ENCODE results near the gene CDK9. TPM values are rescaled to one million over a fixed set of nuclear protein-coding genes. Genes with fewer than 3 reads are reported as not detected.
"Not testable (repeated sequence)": the region's sequence is repeated elsewhere in the genome, so short reads cannot be mapped to it uniquely, and the experiment has no call there.

The CDK9 gene
- total RNA-seq, 1 donor from 2014 or later = 100 TPM

DNA sequence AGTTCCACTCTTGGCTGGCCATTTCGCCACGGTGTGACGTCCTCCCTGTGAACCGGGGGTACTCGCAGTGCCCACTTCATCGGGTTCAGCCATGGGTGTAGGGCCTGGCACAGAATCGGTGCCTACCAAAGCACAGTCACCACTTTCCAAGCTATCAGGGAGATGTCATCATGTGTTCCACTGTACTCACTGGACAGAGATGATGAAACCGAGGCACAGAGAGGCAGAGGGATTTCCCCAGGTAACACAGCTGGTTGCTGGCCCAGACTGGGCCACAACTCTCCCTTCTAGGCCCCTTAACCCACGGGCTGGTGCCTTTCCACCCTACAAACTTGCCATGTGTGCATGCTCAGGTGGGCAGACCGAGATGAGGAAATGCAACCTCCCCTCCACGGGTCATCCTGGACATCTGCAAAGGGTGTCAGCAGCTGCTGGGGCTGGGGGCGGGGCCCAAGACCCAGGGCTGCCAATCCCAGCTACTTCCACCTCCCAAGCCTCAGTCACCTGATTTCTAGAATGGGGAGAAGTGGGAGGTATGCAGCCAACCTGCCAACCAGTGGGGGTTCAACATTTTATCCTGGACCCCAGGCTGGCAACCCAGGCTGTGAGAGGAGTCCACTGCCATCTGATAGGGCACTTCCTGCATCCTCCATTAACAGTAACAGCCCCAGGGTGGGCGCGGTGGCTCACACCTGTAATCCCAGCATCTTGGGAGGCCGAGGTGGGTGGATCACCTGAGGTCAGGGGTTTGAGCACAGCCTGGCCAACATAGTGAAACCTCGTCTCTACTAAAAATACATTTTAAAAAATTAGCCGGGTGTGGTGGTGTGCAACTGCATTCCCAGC lies 6.5 kb upstream of the CDK9 start:
- H3K4me1 Mint-ChIP-seq (ENCODE audit: low read depth) = no peaks in the 10 kb centered on the region
- H3K36me3 Mint-ChIP-seq (ENCODE audit: insufficient read depth) = no peaks in the 10 kb centered on the region
- no peak overlapping the region for H3K27ac Mint-ChIP-seq
- DNase-seq (ENCODE audit: low spot score, unreplicated experiment) = no peak
- H3K9me3 Mint-ChIP-seq (ENCODE audit: low read depth) = no peaks in the 10 kb centered on the region
- no peak overlapping the region for H3K4me3 Mint-ChIP-seq (ENCODE audit: low read depth)
- TF ChIP-seq, protein P1, sequence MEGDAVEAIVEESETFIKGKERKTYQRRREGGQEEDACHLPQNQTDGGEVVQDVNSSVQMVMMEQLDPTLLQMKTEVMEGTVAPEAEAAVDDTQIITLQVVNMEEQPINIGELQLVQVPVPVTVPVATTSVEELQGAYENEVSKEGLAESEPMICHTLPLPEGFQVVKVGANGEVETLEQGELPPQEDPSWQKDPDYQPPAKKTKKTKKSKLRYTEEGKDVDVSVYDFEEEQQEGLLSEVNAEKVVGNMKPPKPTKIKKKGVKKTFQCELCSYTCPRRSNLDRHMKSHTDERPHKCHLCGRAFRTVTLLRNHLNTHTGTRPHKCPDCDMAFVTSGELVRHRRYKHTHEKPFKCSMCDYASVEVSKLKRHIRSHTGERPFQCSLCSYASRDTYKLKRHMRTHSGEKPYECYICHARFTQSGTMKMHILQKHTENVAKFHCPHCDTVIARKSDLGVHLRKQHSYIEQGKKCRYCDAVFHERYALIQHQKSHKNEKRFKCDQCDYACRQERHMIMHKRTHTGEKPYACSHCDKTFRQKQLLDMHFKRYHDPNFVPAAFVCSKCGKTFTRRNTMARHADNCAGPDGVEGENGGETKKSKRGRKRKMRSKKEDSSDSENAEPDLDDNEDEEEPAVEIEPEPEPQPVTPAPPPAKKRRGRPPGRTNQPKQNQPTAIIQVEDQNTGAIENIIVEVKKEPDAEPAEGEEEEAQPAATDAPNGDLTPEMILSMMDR (IDR thresholded peaks at IDR 0.05; ENCODE audit: unreplicated experiment) = no peak
- peaks cover 4% of the 10 kb centered on the region for H3K27me3 Mint-ChIP-seq

DNA sequence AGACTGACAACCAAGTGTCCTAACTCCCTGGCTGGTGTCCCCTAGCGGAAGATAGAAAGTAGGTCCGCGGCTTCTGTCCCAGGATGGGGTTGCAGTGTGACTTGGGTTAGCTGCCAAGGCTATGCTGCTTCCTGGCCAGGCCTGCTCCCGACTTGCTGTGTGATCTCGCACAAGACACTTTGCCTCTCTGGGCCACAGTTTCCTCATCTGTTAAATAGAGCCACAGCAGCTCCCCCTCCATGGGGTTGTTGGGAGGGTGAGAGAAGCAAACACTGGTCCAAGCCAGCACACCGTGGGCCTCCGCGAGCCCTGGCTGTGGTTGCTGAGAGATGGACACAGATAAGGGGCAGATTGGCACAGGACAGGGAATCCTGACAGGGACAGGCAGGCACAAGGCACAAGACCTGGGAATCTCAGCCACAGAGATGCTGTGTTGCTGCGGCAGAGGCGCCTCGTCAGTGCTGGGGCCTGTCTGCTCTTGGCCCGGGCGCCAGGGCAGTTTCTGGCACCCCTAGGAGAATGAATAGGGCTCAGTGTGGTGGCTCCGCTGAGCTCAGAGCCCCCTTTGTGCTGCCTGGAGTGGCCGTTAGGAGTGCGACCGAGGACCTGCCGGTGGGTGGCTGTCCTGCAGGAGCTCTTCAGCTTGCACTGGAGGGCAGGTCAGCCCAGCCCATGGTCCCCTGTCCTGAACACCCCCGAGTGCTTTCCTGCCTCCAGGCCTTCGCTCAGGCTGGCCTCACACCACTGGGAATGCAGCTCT lies 5.5 kb upstream of the CDK9 start:
- Mint-ChIP-seq H3K4me3 (ENCODE audit: low read depth) (no peak overlapping the region), H3K36me3 (ENCODE audit: insufficient read depth) (no peaks in the 10 kb centered on the region), H3K9me3 (ENCODE audit: low read depth) (no peaks in the 10 kb centered on the region), H3K27ac (no peak overlapping the region), H3K27me3 (peaks cover 3% of the 10 kb centered on the region), H3K4me1 (ENCODE audit: low read depth) (no peaks in the 10 kb centered on the region)
- DNase-seq (ENCODE audit: low spot score, unreplicated experiment) = no peak
- TF ChIP-seq, protein P1 (IDR thresholded peaks at IDR 0.05; ENCODE audit: unreplicated experiment) = no peak

DNA sequence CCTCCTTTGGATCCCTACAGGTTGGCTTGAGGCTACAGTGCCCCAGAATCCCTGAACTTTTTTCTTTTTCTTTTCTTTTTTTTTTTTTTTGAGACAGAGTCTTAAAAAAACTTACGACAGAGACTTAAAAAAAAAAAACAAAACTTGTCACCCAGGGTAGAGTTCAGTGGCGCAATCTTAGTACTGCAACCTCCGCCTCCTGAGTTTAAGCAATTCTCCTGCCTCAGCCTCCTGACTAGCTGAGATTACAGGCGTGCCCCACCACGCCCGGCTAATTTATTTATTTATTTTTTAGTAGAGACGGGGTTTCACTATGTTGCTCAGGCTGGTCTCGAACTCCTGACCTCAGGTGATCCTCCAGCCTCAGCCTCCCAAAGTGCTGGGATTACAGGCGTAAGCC lies 4.9 kb upstream of the CDK9 start:
- H3K4me3 Mint-ChIP-seq (ENCODE audit: low read depth); H3K27ac Mint-ChIP-seq; H3K36me3 Mint-ChIP-seq (ENCODE audit: insufficient read depth); H3K9me3 Mint-ChIP-seq (ENCODE audit: low read depth); H3K4me1 Mint-ChIP-seq (ENCODE audit: low read depth); DNase-seq (ENCODE audit: low spot score, unreplicated experiment); H3K27me3 Mint-ChIP-seq: not testable (repeated sequence)

DNA sequence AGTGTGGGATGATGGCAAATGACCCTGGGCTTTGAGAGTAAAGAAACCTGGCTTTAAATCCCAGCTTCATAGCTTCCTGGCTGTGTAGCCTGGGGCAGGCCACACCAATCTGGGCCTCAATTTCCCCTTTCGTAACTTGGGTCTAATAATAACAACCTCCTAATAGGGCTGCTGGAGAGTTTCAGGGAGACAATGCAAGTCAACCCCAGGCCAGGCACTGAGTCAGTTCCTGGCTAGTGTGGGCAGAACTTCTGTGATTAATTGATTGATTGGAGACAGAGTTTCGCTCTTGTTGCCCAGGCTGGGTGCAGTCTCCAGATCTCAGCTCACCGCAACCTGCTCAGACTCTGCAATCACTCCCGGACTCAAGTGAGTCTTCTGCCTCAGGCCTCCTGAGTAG lies 4.0 kb upstream of the CDK9 start:
- TF ChIP-seq, protein P1 (IDR thresholded peaks at IDR 0.05; ENCODE audit: unreplicated experiment) = no peak
- Mint-ChIP-seq H3K36me3 (ENCODE audit: insufficient read depth) (no peaks in the 10 kb centered on the region), H3K27me3 (peaks cover 3% of the 10 kb centered on the region), H3K9me3 (ENCODE audit: low read depth) (no peaks in the 10 kb centered on the region), H3K27ac (no peak overlapping the region), H3K4me3 (ENCODE audit: low read depth) (no peak overlapping the region), H3K4me1 (ENCODE audit: low read depth) (peaks cover 3% of the 10 kb centered on the region)
- DNase-seq (ENCODE audit: low spot score, unreplicated experiment) = no peak

- H3K4me3 Mint-ChIP-seq (ENCODE audit: low read depth) = no peak overlapping the region
- H3K36me3 Mint-ChIP-seq (ENCODE audit: insufficient read depth) = peaks cover 6% of the 10 kb centered on the region
- H3K27ac Mint-ChIP-seq = no peak overlapping the region
- no peak for DNase-seq (ENCODE audit: low spot score, unreplicated experiment)
- TF ChIP-seq, protein P1 (IDR thresholded peaks at IDR 0.05; ENCODE audit: unreplicated experiment) = no peak
- no peaks in the 10 kb centered on the region for H3K27me3 Mint-ChIP-seq
- H3K9me3 Mint-ChIP-seq (ENCODE audit: low read depth) = no peaks in the 10 kb centered on the region
- H3K4me1 Mint-ChIP-seq (ENCODE audit: low read depth) = peaks cover 6% of the 10 kb centered on the region
These were observed 2.5 kb upstream of the CDK9 start for GRCh38 chr9:127783111-127784008.
